DMS53 treated with DMSO at 0.1 percent for 48 hours (cell line): Measurements from ENCODE around the gene ZDHHC9.

Source experiments
- DNase-seq: peaks from one replicate; lab custom pipeline; 2025; ENCODE audit not compliant: unreplicated experiment; lab: John Stamatoyannopoulos, UW

Gene ZDHHC9

GRCh38 chrX:129823522-129823921, 20.2 kb downstream of the ZDHHC9 start:
- no peak for DNase-seq

GRCh38 chrX:129823115-129823514, 20.6 kb downstream of the ZDHHC9 start:
- no peak for DNase-seq

- no peak for DNase-seq
Measured at GRCh38 chrX:129818123-129818522, 25.6 kb downstream of the ZDHHC9 start.

GRCh38 chrX:129813662-129814368, 29.9 kb downstream of the ZDHHC9 start:
- no peak for DNase-seq

GRCh38 chrX:129808829-129809796, 34.6 kb downstream of the ZDHHC9 start:
- no peak for DNase-seq

- DNase-seq = no peak
Measured at GRCh38 chrX:129808158-129808828, 35.4 kb downstream of the ZDHHC9 start.

GRCh38 chrX:129804806-129805205, 38.9 kb downstream of the ZDHHC9 start:
- DNase-seq = no peak

- no peak for DNase-seq
Measured at GRCh38 chrX:129802863-129803262, 40.8 kb downstream of the ZDHHC9 start.

GRCh38 chrX:129800186-129800585, 43.5 kb downstream of the ZDHHC9 start:
- no peak for DNase-seq

- DNase-seq = no peak
Measured at GRCh38 chrX:129798888-129799287, 44.8 kb downstream of the ZDHHC9 start.

- no peak for DNase-seq
Measured at GRCh38 chrX:129798456-129798855, 45.2 kb downstream of the ZDHHC9 start.

- no peak for DNase-seq
Measured at GRCh38 chrX:129797251-129797906, 46.3 kb downstream of the ZDHHC9 start.

GRCh38 chrX:129795584-129795983, 48.1 kb downstream of the ZDHHC9 start:
- no peak for DNase-seq

GRCh38 chrX:129793604-129794191, 50.0 kb downstream of the ZDHHC9 start:
- no peak for DNase-seq

- no peak for DNase-seq
Measured at GRCh38 chrX:129792586-129793291, 50.9 kb downstream of the ZDHHC9 start.

GRCh38 chrX:129791961-129792570, 51.6 kb downstream of the ZDHHC9 start:
- DNase-seq = no peak

GRCh38 chrX:129791336-129791735, 52.4 kb downstream of the ZDHHC9 start:
- no peak for DNase-seq

- no peak for DNase-seq
Measured at GRCh38 chrX:129790808-129791207, 52.9 kb downstream of the ZDHHC9 start.

- no peak for DNase-seq
Measured at GRCh38 chrX:129790146-129790545, 53.5 kb downstream of the ZDHHC9 start.

GRCh38 chrX:129788527-129788926, 55.2 kb downstream of the ZDHHC9 start:
- DNase-seq = no peak
